HepG2 (cell line): Measurements from ENCODE around the gene DUSP16. TPM values are rescaled to one million over a fixed set of nuclear protein-coding genes. Genes with fewer than 3 reads are reported as not detected.

Experiments used
- ADNP ChIP-seq: sonication (generic); formaldehyde crosslinking; IDR thresholded peaks from 2 replicates; pipeline ENCODE4 v1.4.0; 2020; ENCODE audit warnings: missing genetic modification reagents
- BCL6 ChIP-seq: IDR thresholded peaks from 2 replicates; pipeline ENCODE4 v1.6.1; 2016; ENCODE audit warnings: missing genetic modification reagents, missing compliant biosample characterization
- GATA4 ChIP-seq: sonication (generic); IDR thresholded peaks from 2 replicates; pipeline ENCODE4 v1.6.1; 2016; ENCODE audit warnings: antibody characterized with exemption, low read depth, borderline replicate concordance
- HOXA9 ChIP-seq: sonication (generic); formaldehyde crosslinking; IDR thresholded peaks from 2 replicates; pipeline ENCODE4 v1.8.1; 2022; ENCODE audit warnings: missing genetic modification reagents, mild to moderate bottlenecking, moderate library complexity, borderline replicate concordance
- IRF1 ChIP-seq: sonication (generic); formaldehyde crosslinking; IDR thresholded peaks from 2 replicates; pipeline ENCODE4 v1.4.0; 2020; ENCODE audit warnings: low read depth, mild to moderate bottlenecking, missing genetic modification reagents
- JUN ChIP-seq: sonication (generic); formaldehyde crosslinking; IDR thresholded peaks from 2 replicates; pipeline ENCODE4 v1.4.0; 2020; ENCODE audit warnings: mild to moderate bottlenecking, missing genetic modification reagents
- MTA1 ChIP-seq: sonication (generic); formaldehyde crosslinking; IDR thresholded peaks from 2 replicates; pipeline ENCODE4 v1.4.0; 2020; ENCODE audit warnings: missing genetic modification reagents, mild to moderate bottlenecking, borderline replicate concordance
- PAWR ChIP-seq: sonication (generic); formaldehyde crosslinking; IDR thresholded peaks from 2 replicates; pipeline ENCODE4 v1.4.0; 2020; ENCODE audit warnings: missing genetic modification reagents, mild to moderate bottlenecking, borderline replicate concordance
- PCBP1 ChIP-seq: fragments of 200-400 bp; formaldehyde crosslinking; IDR thresholded peaks from 2 replicates; pipeline ENCODE4 v1.6.1; 2017; ENCODE audit warnings: mild to moderate bottlenecking, low read depth, low read length, borderline replicate concordance
- PRDM15 ChIP-seq: sonication (generic); formaldehyde crosslinking; IDR thresholded peaks from 2 replicates; pipeline ENCODE4 v1.4.0; 2020; ENCODE audit warnings: missing genetic modification reagents
- SALL1 ChIP-seq: sonication (generic); formaldehyde crosslinking; IDR thresholded peaks from 2 replicates; pipeline ENCODE4 v1.8.0; 2022; ENCODE audit warnings: mild to moderate bottlenecking, missing genetic modification reagents
- TBX2 ChIP-seq: sonication (generic); formaldehyde crosslinking; IDR thresholded peaks from 2 replicates; pipeline ENCODE4 v1.5.0; 2020; ENCODE audit warnings: missing genetic modification reagents, mild to moderate bottlenecking, borderline replicate concordance
- YY1 ChIP-seq: IDR thresholded peaks from 2 replicates; pipeline ENCODE4 v1.6.1; 2011; ENCODE audit warnings: low read length, low read depth, moderate library complexity, mild to moderate bottlenecking; ENCODE audit not compliant: insufficient read depth, insufficient replicate concordance
- ZFY ChIP-seq: sonication (generic); formaldehyde crosslinking; IDR thresholded peaks from 2 replicates; pipeline ENCODE4 v1.4.0; 2020; ENCODE audit warnings: missing genetic modification reagents
- ZIK1 ChIP-seq: sonication (generic); formaldehyde crosslinking; IDR thresholded peaks from 2 replicates; pipeline ENCODE4 v1.5.0; 2020; ENCODE audit warnings: mild to moderate bottlenecking, low read depth, missing genetic modification reagents, borderline replicate concordance
- ZNF281 ChIP-seq: sonication (generic); formaldehyde crosslinking; IDR thresholded peaks from 2 replicates; pipeline ENCODE4 v1.4.0; 2020; ENCODE audit warnings: missing genetic modification reagents, borderline replicate concordance
- ZNF414 ChIP-seq: sonication (generic); formaldehyde crosslinking; IDR thresholded peaks from 2 replicates; pipeline ENCODE4 v1.5.0; 2020; ENCODE audit warnings: missing genetic modification reagents
- ZNF484 ChIP-seq: sonication (generic); formaldehyde crosslinking; IDR thresholded peaks from 2 replicates; pipeline ENCODE4 v1.5.1; 2020; ENCODE audit warnings: mild to moderate bottlenecking, low read depth, missing genetic modification reagents, borderline replicate concordance
- ZNF564 ChIP-seq: sonication (generic); formaldehyde crosslinking; IDR thresholded peaks from 2 replicates; pipeline ENCODE4 v1.8.1; 2023; ENCODE audit warnings: mild to moderate bottlenecking, missing genetic modification reagents
- ZNF607 ChIP-seq: sonication (generic); formaldehyde crosslinking; IDR thresholded peaks from 2 replicates; pipeline ENCODE4 v1.5.1; 2020; ENCODE audit warnings: missing genetic modification reagents, mild to moderate bottlenecking, borderline replicate concordance
- ZNF709 ChIP-seq: sonication (generic); formaldehyde crosslinking; IDR thresholded peaks from 2 replicates; pipeline ENCODE4 v1.5.0; 2020; ENCODE audit warnings: mild to moderate bottlenecking, missing genetic modification reagents
- ZNF766 ChIP-seq: sonication (generic); formaldehyde crosslinking; IDR thresholded peaks from 2 replicates; pipeline ENCODE4 v1.5.0; 2020; ENCODE audit warnings: missing genetic modification reagents, borderline replicate concordance
- ZSCAN21 ChIP-seq: sonication (generic); formaldehyde crosslinking; IDR thresholded peaks from 2 replicates; pipeline ENCODE4 v1.8.0; 2022; ENCODE audit warnings: mild to moderate bottlenecking, missing genetic modification reagents, moderate library complexity, borderline replicate concordance
- polyA plus RNA-seq, 8 experiments: library from polyadenylated mRNA; depleted of rRNA in 3 of 8; stranded (reverse) in 7 of 8; unstranded in 1 of 8; fragments of >200 nt; fragmentation: Illumina TruSeq in 4 of 8; extraction: Trizol in 4 of 8; gene quantifications; 2 replicates each; pipeline versions ENCODE4 v1.2.1 to v1.2.3, GENCODE V29; 2011 to 2016; ENCODE audit warnings: low read depth in 4 of 8, missing spikeins in 1 of 8, mixed read lengths in 1 of 8; ENCODE audit not compliant: insufficient read depth in 1 of 8
- total RNA-seq, 5 experiments: library from RNA; depleted of rRNA; stranded (reverse); fragments of >200 nt; fragmentation: Illumina TruSeq; extraction: Trizol; gene quantifications; 2 replicates each; pipeline ENCODE4 v1.2.3, GENCODE V29; 2016; ENCODE audit warnings: low read depth in 1 of 5

The DUSP16 gene
- total and polyA plus RNA-seq, 2 of the 13 experiments (the other 11 are each of a cell fraction or from before 2014, with no cell fraction given) = 45.7 to 46.6 TPM

- no peak for TF ChIP-seq PRDM15
- TF ChIP-seq ZIK1 (CRISPR knock-in tag) = no peak
- peak; percentile 46; the same call in 1 of the 2 replicates for TF ChIP-seq GATA4
- TF ChIP-seq ZNF564 = peak; percentile 53; the same call in 1 of the 2 replicates
- TF ChIP-seq JUN = peak; percentile 72
- no peak for TF ChIP-seq ZNF766 (CRISPR knock-in tag)
- TF ChIP-seq ZNF607 (CRISPR knock-in tag) = no peak
- TF ChIP-seq MTA1 (CRISPR knock-in tag) = no peak; the same call in 1 of the 2 replicates
- no peak for TF ChIP-seq HOXA9 (CRISPR knock-in tag)
- no peak for TF ChIP-seq ZFY (CRISPR knock-in tag)
- no peak for TF ChIP-seq ADNP (CRISPR knock-in tag)
- TF ChIP-seq ZSCAN21 (CRISPR knock-in tag) = no peak
- no peak for TF ChIP-seq PCBP1
- no peak for TF ChIP-seq ZNF709 (CRISPR knock-in tag)
- peak; percentile 98 for TF ChIP-seq TBX2
- peak; percentile 28 for TF ChIP-seq YY1
- TF ChIP-seq ZNF281 (CRISPR knock-in tag) = peak; percentile 9; the same call in 1 of the 2 replicates
- TF ChIP-seq ZNF484 (CRISPR knock-in tag) = no peak
- peak; percentile 84 for TF ChIP-seq BCL6 (CRISPR knock-in tag)
- no peak; the same call in 1 of the 2 replicates for TF ChIP-seq ZNF414 (CRISPR knock-in tag)
- peak; percentile 89; the same call in 1 of the 2 replicates for TF ChIP-seq SALL1 (CRISPR knock-in tag)
- no peak for TF ChIP-seq IRF1 (CRISPR knock-in tag)
- TF ChIP-seq PAWR = no peak
These were observed 16.3 kb downstream of the DUSP16 start (continued) for GRCh38 chr12:12546314-12546772.
